ENCODE results near the gene ZNF766.

DNA sequence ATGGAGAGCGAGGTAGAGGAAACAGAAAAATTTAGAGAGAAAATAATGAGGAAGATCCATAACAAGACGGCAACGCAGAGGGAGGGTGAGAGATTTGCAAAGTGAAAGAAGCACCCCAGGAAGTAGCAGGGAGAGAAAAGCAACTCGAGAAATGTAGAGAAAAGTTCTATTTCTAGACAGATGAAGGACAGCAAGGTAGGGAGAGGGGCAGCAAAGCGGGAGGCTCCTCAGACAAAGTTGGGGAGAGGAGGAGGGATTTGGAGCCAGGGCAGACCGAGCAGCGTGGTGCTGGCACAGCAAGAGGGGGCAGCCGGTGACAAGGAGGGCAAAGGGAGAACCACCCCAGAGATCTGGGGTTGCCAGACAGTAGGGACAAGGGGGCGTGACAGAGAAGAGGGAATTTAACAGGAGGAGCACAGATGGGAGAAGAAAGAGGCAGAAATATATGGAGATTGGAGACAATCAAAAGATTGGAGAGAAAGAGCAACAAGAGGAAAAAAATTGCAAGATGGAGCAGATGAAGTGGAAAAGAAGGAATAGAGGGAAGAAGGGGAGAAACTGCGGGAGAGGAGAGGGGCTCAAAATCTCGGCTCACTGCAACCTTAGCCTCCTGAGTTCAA is 989 bp downstream of the ZNF766 start:
- TF ChIP-seq EZH2 (IDR thresholded peaks at IDR 0.05) = no peak
- TF ChIP-seq, protein P1, sequence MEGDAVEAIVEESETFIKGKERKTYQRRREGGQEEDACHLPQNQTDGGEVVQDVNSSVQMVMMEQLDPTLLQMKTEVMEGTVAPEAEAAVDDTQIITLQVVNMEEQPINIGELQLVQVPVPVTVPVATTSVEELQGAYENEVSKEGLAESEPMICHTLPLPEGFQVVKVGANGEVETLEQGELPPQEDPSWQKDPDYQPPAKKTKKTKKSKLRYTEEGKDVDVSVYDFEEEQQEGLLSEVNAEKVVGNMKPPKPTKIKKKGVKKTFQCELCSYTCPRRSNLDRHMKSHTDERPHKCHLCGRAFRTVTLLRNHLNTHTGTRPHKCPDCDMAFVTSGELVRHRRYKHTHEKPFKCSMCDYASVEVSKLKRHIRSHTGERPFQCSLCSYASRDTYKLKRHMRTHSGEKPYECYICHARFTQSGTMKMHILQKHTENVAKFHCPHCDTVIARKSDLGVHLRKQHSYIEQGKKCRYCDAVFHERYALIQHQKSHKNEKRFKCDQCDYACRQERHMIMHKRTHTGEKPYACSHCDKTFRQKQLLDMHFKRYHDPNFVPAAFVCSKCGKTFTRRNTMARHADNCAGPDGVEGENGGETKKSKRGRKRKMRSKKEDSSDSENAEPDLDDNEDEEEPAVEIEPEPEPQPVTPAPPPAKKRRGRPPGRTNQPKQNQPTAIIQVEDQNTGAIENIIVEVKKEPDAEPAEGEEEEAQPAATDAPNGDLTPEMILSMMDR (IDR thresholded peaks at IDR 0.05) = no peak
- TF ChIP-seq EZH2phosphoT487 (IDR thresholded peaks at IDR 0.05) = no peak

Measured in neural progenitor cell (in vitro differentiated cells).